KOPT-K1 (cell line): ENCODE data around the gene ACSF3.

ENCODE experiments used
- H3K27ac ChIP-seq: fragments of 200-600 bp; sonication (generic); 2 replicates; pipeline ENCODE4 v1.5.1; 2016; ENCODE audit warnings: antibody characterized with exemption, mild to moderate bottlenecking, low read depth, low read length; ENCODE audit not compliant: poor library complexity, severe bottlenecking
- H3K36me3 ChIP-seq: fragments of 200-600 bp; sonication (generic); 2 replicates; pipeline ENCODE4 v1.5.1; 2017; ENCODE audit warnings: antibody characterized with exemption, mild to moderate bottlenecking, low read length, moderate library complexity; ENCODE audit not compliant: insufficient read depth
- H3K9me3 ChIP-seq: fragments of 200-600 bp; sonication (generic); 2 replicates; pipeline ENCODE4 v1.5.1; 2017; ENCODE audit warnings: antibody characterized with exemption, low read length, mild to moderate bottlenecking; ENCODE audit not compliant: insufficient read depth, poor library complexity, severe bottlenecking

The ACSF3 gene

GRCh38 chr16:89052191-89052889, 41.3 kb upstream of the ACSF3 start:
- Histone ChIP-seq H3K9me3 (no peaks in the 10 kb centered on the region), H3K27ac (peak overlapping the region; percentile 66), H3K36me3 (peaks cover 5% of the 10 kb centered on the region; the same call in 1 of the 2 replicates)

GRCh38 chr16:89052890-89053724, 40.5 kb upstream of the ACSF3 start:
- 0 out of 2 replicates have a peak, but pooled peaks cover 4% of the 10 kb centered on the region for H3K36me3 ChIP-seq
- H3K9me3 ChIP-seq: no peaks in the 10 kb centered on the region
- peak overlapping the region; percentile 66 for H3K27ac ChIP-seq

GRCh38 chr16:89053725-89054029, 40.0 kb upstream of the ACSF3 start:
- no peak overlapping the region for H3K27ac ChIP-seq

GRCh38 chr16:89054261-89054661, 39.4 kb upstream of the ACSF3 start:
- Histone ChIP-seq H3K27ac (no peak overlapping the region), H3K36me3 (no peaks in the 10 kb centered on the region), H3K9me3 (no peaks in the 10 kb centered on the region)

More at GRCh38 chr16:89053725-89054029, 40.0 kb upstream of the ACSF3 start:
- Histone ChIP-seq H3K36me3 (0 out of 2 replicates have a peak, but pooled peaks cover 2% of the 10 kb centered on the region), H3K9me3 (no peaks in the 10 kb centered on the region)

GRCh38 chr16:89054714-89055113, 38.9 kb upstream of the ACSF3 start:
- H3K36me3 ChIP-seq: no peaks in the 10 kb centered on the region
- H3K9me3 ChIP-seq: no peaks in the 10 kb centered on the region
- H3K27ac ChIP-seq: no peak overlapping the region

- Histone ChIP-seq H3K36me3 (no peaks in the 10 kb centered on the region), H3K9me3 (no peaks in the 10 kb centered on the region)
Observed at GRCh38 chr16:89055313-89055712, 38.3 kb upstream of the ACSF3 start.

GRCh38 chr16:89055894-89056555, 37.6 kb upstream of the ACSF3 start:
- Histone ChIP-seq H3K9me3 (no peaks in the 10 kb centered on the region), H3K27ac (no peak overlapping the region), H3K36me3 (no peaks in the 10 kb centered on the region)

More at GRCh38 chr16:89055313-89055712, 38.3 kb upstream of the ACSF3 start:
- H3K27ac ChIP-seq: no peak overlapping the region

- no peaks in the 10 kb centered on the region for H3K9me3 ChIP-seq
- no peaks in the 10 kb centered on the region for H3K36me3 ChIP-seq
- H3K27ac ChIP-seq: no peak overlapping the region
Observed at GRCh38 chr16:89056592-89056991, 37.1 kb upstream of the ACSF3 start.

- H3K9me3 ChIP-seq: no peaks in the 10 kb centered on the region
Observed at GRCh38 chr16:89057738-89058137, 35.9 kb upstream of the ACSF3 start.

GRCh38 chr16:89058812-89059211, 34.8 kb upstream of the ACSF3 start:
- Histone ChIP-seq H3K27ac (no peak overlapping the region), H3K9me3 (no peaks in the 10 kb centered on the region), H3K36me3 (no peaks in the 10 kb centered on the region)

More at GRCh38 chr16:89057738-89058137, 35.9 kb upstream of the ACSF3 start:
- no peaks in the 10 kb centered on the region for H3K36me3 ChIP-seq
- H3K27ac ChIP-seq: no peak overlapping the region

- Histone ChIP-seq H3K9me3 (no peaks in the 10 kb centered on the region), H3K27ac (no peak overlapping the region), H3K36me3 (no peaks in the 10 kb centered on the region)
Observed at GRCh38 chr16:89060207-89060794, 33.4 kb upstream of the ACSF3 start.

- H3K27ac ChIP-seq: no peak overlapping the region
- H3K36me3 ChIP-seq: no peaks in the 10 kb centered on the region
- H3K9me3 ChIP-seq: no peaks in the 10 kb centered on the region
Observed at GRCh38 chr16:89061086-89061485, 32.6 kb upstream of the ACSF3 start.

GRCh38 chr16:89061590-89062380, 31.9 kb upstream of the ACSF3 start:
- no peaks in the 10 kb centered on the region for H3K9me3 ChIP-seq
- no peaks in the 10 kb centered on the region for H3K36me3 ChIP-seq
- H3K27ac ChIP-seq: no peak overlapping the region
